BJ (cell line): Measurements from ENCODE around the gene BRINP3. TPM values are rescaled to one million over a fixed set of nuclear protein-coding genes. Genes with fewer than 3 reads are reported as not detected.

Experiments
- CTCF ChIA-PET: fragments of 350-600 bp; formaldehyde crosslinking; extraction: SDS; loops from one replicate; lab custom pipeline; 2021; ENCODE audit warnings: antibody characterized with exemption, inconsistent platforms; lab: Yijun Ruan, JAX
- POLR2A ChIA-PET: fragments of 300-600 bp; sonication (Branson Sonifier 250); formaldehyde crosslinking; extraction: SDS; loops from one replicate; lab custom pipeline; 2021; ENCODE audit warnings: antibody characterized with exemption; lab: Charles Lee
- DNase-seq: peaks from one replicate; pipeline ENCODE4 v3.0.0-alpha.2; 2011; ENCODE audit warnings: low read depth
- H3K27me3 ChIP-seq: 2 replicates; pipeline ENCODE4 v1.6.0; 2011; ENCODE audit warnings: low read length; ENCODE audit not compliant: control insufficient read depth, insufficient read depth
- H3K36me3 ChIP-seq: 2 replicates; pipeline ENCODE4 v1.5.1; 2011; ENCODE audit warnings: low read length; ENCODE audit not compliant: control insufficient read depth, insufficient read depth
- H3K4me3 ChIP-seq: 2 replicates; pipeline ENCODE4 v1.5.1; 2011; ENCODE audit warnings: low read depth, mild to moderate bottlenecking, control low read depth, low read length
- polyA plus RNA-seq: library from polyadenylated mRNA; depleted of rRNA; stranded (reverse); fragments of >200 nt; gene quantifications from 2 replicates; pipeline ENCODE4 v1.2.3, GENCODE V29; 2011
- TF ChIP-seq, protein P1 (sequence below): IDR thresholded peaks from 2 replicates; pipeline ENCODE4 v1.5.1; 2011; ENCODE audit warnings: low read depth, mild to moderate bottlenecking, control low read depth, inconsistent platforms, low read length, moderate library complexity; ENCODE audit not compliant: insufficient read depth

Gene BRINP3
- polyA plus RNA-seq, 1 experiment = not detected

- Histone ChIP-seq H3K36me3 (no peaks in the 10 kb centered on the region), H3K27me3 (no peaks in the 10 kb centered on the region), H3K4me3 (no peak overlapping the region)
- TF ChIP-seq, protein P1, sequence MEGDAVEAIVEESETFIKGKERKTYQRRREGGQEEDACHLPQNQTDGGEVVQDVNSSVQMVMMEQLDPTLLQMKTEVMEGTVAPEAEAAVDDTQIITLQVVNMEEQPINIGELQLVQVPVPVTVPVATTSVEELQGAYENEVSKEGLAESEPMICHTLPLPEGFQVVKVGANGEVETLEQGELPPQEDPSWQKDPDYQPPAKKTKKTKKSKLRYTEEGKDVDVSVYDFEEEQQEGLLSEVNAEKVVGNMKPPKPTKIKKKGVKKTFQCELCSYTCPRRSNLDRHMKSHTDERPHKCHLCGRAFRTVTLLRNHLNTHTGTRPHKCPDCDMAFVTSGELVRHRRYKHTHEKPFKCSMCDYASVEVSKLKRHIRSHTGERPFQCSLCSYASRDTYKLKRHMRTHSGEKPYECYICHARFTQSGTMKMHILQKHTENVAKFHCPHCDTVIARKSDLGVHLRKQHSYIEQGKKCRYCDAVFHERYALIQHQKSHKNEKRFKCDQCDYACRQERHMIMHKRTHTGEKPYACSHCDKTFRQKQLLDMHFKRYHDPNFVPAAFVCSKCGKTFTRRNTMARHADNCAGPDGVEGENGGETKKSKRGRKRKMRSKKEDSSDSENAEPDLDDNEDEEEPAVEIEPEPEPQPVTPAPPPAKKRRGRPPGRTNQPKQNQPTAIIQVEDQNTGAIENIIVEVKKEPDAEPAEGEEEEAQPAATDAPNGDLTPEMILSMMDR = no peak
- ChIA-PET CTCF (no interaction called here), POLR2A (no interaction called here)
- no peak for DNase-seq
These were observed 337.0 kb downstream of the BRINP3 start for GRCh38 chr1:190140644-190141043.

DNA sequence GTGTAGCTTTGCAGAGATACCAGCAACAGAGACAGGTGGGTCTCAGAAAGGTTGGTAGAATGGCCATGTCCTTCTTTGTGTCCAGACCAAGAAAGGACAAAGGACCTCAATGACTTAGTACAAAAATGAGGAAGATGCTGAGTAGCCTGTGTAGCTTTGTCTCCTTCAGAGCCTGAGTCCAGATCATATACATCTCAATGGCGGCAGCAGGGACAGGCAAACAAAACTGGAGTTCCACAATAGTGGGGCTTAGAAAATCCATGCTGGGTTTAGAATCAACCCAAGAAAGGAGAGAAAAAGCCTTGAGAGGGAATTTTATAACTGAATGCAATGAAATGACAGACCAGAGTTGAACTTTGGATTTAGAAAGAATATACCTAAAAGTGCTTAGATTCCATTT is 339.0 kb downstream of the BRINP3 start:
- ChIA-PET POLR2A (no interaction called here), CTCF (no interaction called here)
- Histone ChIP-seq H3K27me3 (no peaks in the 10 kb centered on the region), H3K4me3 (no peak overlapping the region), H3K36me3 (no peaks in the 10 kb centered on the region)
- TF ChIP-seq, protein P1 = no peak
- DNase-seq = no peak

- ChIA-PET CTCF (no interaction called here), POLR2A (no interaction called here)
- no peak for DNase-seq
- Histone ChIP-seq H3K4me3 (no peak overlapping the region), H3K36me3 (no peaks in the 10 kb centered on the region), H3K27me3 (no peaks in the 10 kb centered on the region)
- TF ChIP-seq, protein P1 = no peak
These were observed 339.4 kb downstream of the BRINP3 start for GRCh38 chr1:190138266-190138665.

DNA sequence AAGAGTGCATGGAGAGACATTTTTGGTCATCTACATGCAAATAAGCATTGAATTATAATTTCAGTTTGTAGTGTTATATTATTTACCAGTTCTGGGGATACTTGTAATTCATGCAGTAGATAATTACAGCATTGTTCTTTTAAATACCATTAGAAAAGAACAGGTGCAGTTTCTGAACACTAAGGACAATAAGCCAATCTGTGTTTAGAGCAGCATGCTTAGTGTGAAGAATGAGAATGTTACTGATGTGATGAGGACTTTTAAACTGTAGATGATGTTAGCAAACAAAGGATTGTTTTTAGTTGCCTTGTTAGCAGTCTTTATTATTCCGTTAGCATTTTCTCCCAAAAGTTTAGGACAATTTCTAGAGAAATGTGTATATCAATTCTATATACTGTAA is 348.3 kb downstream of the BRINP3 start:
- no peaks in the 10 kb centered on the region for H3K36me3 ChIP-seq
- no peak for DNase-seq
- ChIA-PET CTCF (no interaction called here), POLR2A (no interaction called here)
- no peak overlapping the region for H3K4me3 ChIP-seq
- TF ChIP-seq, protein P1 = no peak
- no peaks in the 10 kb centered on the region for H3K27me3 ChIP-seq

GRCh38 chr1:190126728-190127127 is 350.9 kb downstream of the BRINP3 start:
- no peak overlapping the region for H3K4me3 ChIP-seq
- H3K36me3 ChIP-seq = no peaks in the 10 kb centered on the region
- CTCF ChIA-PET = no interaction called here
- TF ChIP-seq, protein P1 = no peak
- no peaks in the 10 kb centered on the region for H3K27me3 ChIP-seq
- POLR2A ChIA-PET = no interaction called here
- no peak for DNase-seq
